GM18868 (cell line): ENCODE measurements around the gene S100A13.
"Not testable (repeated sequence)": the region's sequence is repeated elsewhere in the genome, so short reads cannot be mapped to it uniquely, and the experiment has no call there.

Source experiments
- ATAC-seq: cut with Tn5 transposase; IDR thresholded peaks from one replicate; pipeline ENCODE4 v1.9.1; 2021; ENCODE audit warnings: mild to moderate bottlenecking, moderate library complexity; ENCODE audit not compliant: unreplicated experiment

The S100A13 gene

GRCh38 chr1:153575081-153575491 lies 52.2 kb downstream of the S100A13 start:
- ATAC-seq: not testable (repeated sequence)

DNA sequence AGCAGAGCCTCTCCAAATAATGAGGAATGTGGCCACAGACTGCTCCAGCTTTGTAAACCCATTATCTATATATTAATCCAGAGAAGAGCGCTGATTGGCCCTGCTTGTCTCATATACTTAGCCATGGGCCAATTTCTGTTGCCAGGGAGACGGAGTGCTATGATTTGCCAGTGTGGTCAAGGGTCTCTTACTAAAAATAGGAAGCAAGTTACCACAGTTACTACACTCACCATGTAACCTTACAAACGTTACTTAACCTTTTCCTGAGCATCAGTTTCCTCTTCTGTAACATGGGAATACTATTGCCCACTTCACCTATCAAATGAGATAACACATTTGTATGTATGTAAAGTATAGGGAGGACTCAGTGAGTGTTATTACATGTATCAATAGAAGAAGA lies 54.0 kb downstream of the S100A13 start:
- no peak for ATAC-seq

GRCh38 chr1:153572569-153573015 lies 54.7 kb downstream of the S100A13 start:
- ATAC-seq: peak; percentile 69

- ATAC-seq: no peak
These were observed 55.6 kb downstream of the S100A13 start for GRCh38 chr1:153571706-153572105.

- no peak for ATAC-seq
These were observed 56.4 kb downstream of the S100A13 start for GRCh38 chr1:153570874-153571273.

GRCh38 chr1:153569465-153569864 lies 57.8 kb downstream of the S100A13 start:
- no peak for ATAC-seq
